Pancreas (tissue), 10 donors: ENCODE data around the gene DCAF8L1. TPM values are rescaled to one million over a fixed set of nuclear protein-coding genes. Genes with fewer than 3 reads are reported as not detected.
"Not testable (repeated sequence)": the region's sequence is repeated elsewhere in the genome, so short reads cannot be mapped to it uniquely, and the experiment has no call there.

Experiments
- ATAC-seq, 4 donors: fragments of 200-7000 bp; cut with Tn5 transposase; one replicate each; pipeline versions ENCODE4 v1.8.0 to v1.9.1; 2020; ENCODE audit warnings: mild to moderate bottlenecking in 4 of 4, moderate library complexity in 4 of 4
- DNase-seq, 6 donors: peaks; one replicate each; pipeline ENCODE4 v3.0.0-alpha.2; 2020
- FAIRE-seq: peaks from 2 replicates; lab custom pipeline; 2012; peaks lifted over from hg19 to GRCh38; lab: Jason Lieb, UNC
- H3K27ac ChIP-seq, 4 donors: fragments of 200-600 bp; sonication (generic); 1 replicate in 3 of 4; 2 replicates in 1 of 4; pipeline versions ENCODE4 v1.5.0 to v1.8.0; 2020
- H3K27me3 ChIP-seq, 4 donors: fragments of 200-600 bp; one replicate each; pipeline ENCODE4 v1.8.0; 2021
- H3K36me3 ChIP-seq, 3 donors: fragments of 200-600 bp; sonication (generic) in 1 of 3; one replicate each; pipeline versions ENCODE4 v1.5.0 to v1.8.0; 2020 to 2021
- H3K4me1 ChIP-seq, 3 donors: fragments of 200-600 bp; one replicate each; pipeline ENCODE4 v1.8.0; 2021
- H3K4me3 ChIP-seq, 4 donors: fragments of 200-600 bp; sonication (generic) in 2 of 4; one replicate each; pipeline versions ENCODE4 v1.5.0 to v1.8.0; 2020 to 2021
- H3K9me3 ChIP-seq, 4 donors: fragments of 200-600 bp; one replicate each; pipeline ENCODE4 v1.8.0; 2021
- WGBS, 2 donors: extraction: QIAGEN DNeasy Blood & Tissue Kit; methylation state at CpG; one replicate each; pipeline ENCODE4 v1.1.7; 2013; 5-methylcytosine and 5-hydroxymethylcytosine counted together
- intact Hi-C, 3 donors: fragments of 100-400 bp; cut with DNase I; formaldehyde crosslinking; loops; one replicate each; pipeline versions ENCODE4 v1.11.1 to v1.14.2; 2022
- polyA plus RNA-seq, 2 donors: library from polyadenylated mRNA; stranded (reverse); fragments of 200-250 nt; gene quantifications; one replicate each; pipeline ENCODE4 v1.2.3, GENCODE V29; 2013
- total RNA-seq, 6 donors: library from RNA; stranded (reverse); fragmentation: NEBNext Ultra II Directional in 4 of 6; extraction: Animal tissue kit (Norgen Biotek cat#: 25700) in 4 of 6; gene quantifications; one replicate each; pipeline versions ENCODE4 v1.2.1 to v1.2.4, GENCODE V29; 2021 to 2023
- TF ChIP-seq, protein P1 (sequence below), 4 donors: fragments of 200-600 bp; sonication (generic) in 3 of 4; IDR thresholded peaks; one replicate each; pipeline versions ENCODE4 v1.5.0 to v1.8.0; 2021; ENCODE audit warnings: antibody characterized with exemption in 4 of 4
- donor health status: healthy with polysubstance abuse.
- donor health status: DM: no; HTN: no; CAD: no; lungs with moderate emphysema.
- donor health status: DM: no; HTN: no; CAD: no.
- donor health status: control.
- donor health status: control.
- donor health status: Bipolar disorder and iron deficiency.
- donor health status: DM: yes; HTN: yes; CAD: no.
- donor health status: DM: no; HTN: no; CAD: no.
- donor health status: DM: no; HTN: no; CAD: no.
- donor health status: DM: yes; HTN: yes; CAD: no.

The DCAF8L1 gene
- total and polyA plus RNA-seq, 8 donors = not detected

DNA sequence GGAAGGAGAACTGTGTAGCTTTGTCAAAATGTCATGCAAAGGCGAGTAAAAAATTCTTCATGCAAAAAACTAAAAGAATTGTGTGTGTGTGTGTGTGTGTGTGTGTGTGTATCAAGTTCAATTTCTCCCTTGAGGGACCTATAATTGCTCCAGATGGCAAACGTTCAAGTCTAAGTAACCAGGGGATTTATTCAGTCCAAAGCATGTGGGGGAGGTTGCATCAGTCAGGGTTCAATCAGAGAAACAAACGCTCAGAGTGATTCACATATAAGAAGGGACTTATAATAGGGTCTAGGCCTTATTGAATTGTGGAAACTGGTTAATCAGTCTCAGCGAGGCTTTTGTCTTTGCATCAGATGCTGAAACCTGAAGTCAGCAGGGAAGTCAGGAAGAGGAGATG is 5.0 kb downstream of the DCAF8L1 start:
- Histone ChIP-seq H3K27me3 (peaks cover 0 to 2% (median 0%) of the 10 kb centered on the region in 4 donors), H3K4me1 (no peaks in the 10 kb centered on the region), H3K9me3 (no peaks in the 10 kb centered on the region), H3K36me3 (no peaks in the 10 kb centered on the region), H3K27ac (no peak overlapping the region), H3K4me3 (no peak overlapping the region)
- ATAC-seq (no peak), DNase-seq (no peak), FAIRE-seq (no peak)
- WGBS, 2 donors = 40 to 51% methylated on average over 4 of the region's 4 CpGs
- TF ChIP-seq, protein P1, sequence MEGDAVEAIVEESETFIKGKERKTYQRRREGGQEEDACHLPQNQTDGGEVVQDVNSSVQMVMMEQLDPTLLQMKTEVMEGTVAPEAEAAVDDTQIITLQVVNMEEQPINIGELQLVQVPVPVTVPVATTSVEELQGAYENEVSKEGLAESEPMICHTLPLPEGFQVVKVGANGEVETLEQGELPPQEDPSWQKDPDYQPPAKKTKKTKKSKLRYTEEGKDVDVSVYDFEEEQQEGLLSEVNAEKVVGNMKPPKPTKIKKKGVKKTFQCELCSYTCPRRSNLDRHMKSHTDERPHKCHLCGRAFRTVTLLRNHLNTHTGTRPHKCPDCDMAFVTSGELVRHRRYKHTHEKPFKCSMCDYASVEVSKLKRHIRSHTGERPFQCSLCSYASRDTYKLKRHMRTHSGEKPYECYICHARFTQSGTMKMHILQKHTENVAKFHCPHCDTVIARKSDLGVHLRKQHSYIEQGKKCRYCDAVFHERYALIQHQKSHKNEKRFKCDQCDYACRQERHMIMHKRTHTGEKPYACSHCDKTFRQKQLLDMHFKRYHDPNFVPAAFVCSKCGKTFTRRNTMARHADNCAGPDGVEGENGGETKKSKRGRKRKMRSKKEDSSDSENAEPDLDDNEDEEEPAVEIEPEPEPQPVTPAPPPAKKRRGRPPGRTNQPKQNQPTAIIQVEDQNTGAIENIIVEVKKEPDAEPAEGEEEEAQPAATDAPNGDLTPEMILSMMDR (IDR thresholded peaks at IDR 0.05) = no peak
- intact Hi-C loops = no loop called here

DNA sequence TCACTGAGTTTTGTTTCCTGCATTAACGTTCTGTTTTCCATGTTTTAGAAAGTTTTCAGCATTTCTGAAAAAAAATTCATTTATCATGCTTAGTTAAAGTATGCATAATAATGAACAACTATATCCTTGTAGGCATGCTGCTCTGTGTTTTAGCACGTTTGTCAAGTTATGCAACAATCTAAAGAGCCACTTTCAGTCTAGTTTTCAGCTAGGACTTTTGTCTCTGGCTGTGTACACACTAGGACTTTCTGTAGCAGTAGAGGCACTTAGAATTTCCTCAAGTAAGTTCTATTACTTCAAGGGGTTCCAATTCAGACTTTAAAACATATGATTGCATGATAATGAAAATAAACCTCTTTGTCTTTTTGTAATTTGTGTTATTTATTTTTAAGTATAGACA is 12.4 kb downstream of the DCAF8L1 start:
- H3K27ac ChIP-seq = no peak overlapping the region
- no peak overlapping the region for H3K4me3 ChIP-seq
- DNase-seq (no peak), ATAC-seq (no peak), FAIRE-seq (no peak)
- H3K36me3 ChIP-seq = no peaks in the 10 kb centered on the region
- H3K4me1 ChIP-seq = no peaks in the 10 kb centered on the region
- TF ChIP-seq, protein P1 (IDR thresholded peaks at IDR 0.05) = no peak
- intact Hi-C loops = no loop called here
- no peaks in the 10 kb centered on the region for H3K9me3 ChIP-seq
- peaks cover 0 to 10% (median 3%) of the 10 kb centered on the region in 4 donors for H3K27me3 ChIP-seq
- 19 to 23% methylated on average over 2 of the region's 2 CpGs for WGBS, 2 donors

DNA sequence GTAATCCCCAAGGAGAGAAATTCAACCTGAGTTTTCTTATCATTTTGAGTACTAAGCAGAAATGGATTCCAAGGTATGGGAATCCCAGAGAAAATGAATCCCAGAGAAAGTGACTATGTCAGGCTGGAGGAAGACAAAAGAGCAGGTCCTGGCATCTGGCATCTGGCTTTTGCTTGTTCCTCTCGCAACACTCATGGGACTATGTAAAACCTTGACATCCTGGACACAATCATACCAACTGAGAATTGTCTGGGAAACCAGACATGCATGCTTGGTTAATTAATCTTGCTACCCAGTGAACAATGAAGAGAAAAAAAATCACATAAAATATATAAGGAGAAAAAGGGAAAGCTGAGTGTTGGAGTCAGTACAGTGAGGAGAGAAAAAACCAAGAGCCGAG is 12.9 kb downstream of the DCAF8L1 start:
- 62 to 63% methylated on average over 2 of the region's 2 CpGs for WGBS, 2 donors
- DNase-seq (no peak), ATAC-seq (no peak), FAIRE-seq (no peak)
- intact Hi-C loops = no loop called here
- H3K27me3 ChIP-seq = peaks cover 0 to 10% (median 3%) of the 10 kb centered on the region in 4 donors
- TF ChIP-seq, protein P1 (IDR thresholded peaks at IDR 0.05) = no peak
- no peak overlapping the region for H3K4me3 ChIP-seq
- no peaks in the 10 kb centered on the region for H3K36me3 ChIP-seq
- no peaks in the 10 kb centered on the region for H3K4me1 ChIP-seq
- no peaks in the 10 kb centered on the region for H3K9me3 ChIP-seq
- H3K27ac ChIP-seq = no peak overlapping the region

DNA sequence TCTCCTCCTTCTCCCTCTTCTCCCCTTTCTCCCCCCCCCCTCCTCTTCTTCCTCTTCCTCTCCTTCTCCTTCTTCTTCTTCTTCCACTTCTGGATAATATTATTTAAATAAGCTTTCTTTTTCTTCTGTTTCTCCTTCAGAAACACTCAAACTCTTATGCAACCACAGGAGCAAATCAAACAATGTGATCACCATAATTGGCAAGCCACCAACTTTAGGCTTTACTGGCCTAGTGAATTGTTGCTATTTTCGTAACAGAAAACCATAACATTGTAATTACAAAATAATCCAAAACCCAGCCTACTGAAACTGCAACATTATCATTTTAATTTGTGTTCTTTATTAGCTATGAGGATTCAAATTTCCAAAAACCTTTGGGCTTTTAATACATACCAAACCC is 14.3 kb downstream of the DCAF8L1 start:
- intact Hi-C loops = no loop called here

DNA sequence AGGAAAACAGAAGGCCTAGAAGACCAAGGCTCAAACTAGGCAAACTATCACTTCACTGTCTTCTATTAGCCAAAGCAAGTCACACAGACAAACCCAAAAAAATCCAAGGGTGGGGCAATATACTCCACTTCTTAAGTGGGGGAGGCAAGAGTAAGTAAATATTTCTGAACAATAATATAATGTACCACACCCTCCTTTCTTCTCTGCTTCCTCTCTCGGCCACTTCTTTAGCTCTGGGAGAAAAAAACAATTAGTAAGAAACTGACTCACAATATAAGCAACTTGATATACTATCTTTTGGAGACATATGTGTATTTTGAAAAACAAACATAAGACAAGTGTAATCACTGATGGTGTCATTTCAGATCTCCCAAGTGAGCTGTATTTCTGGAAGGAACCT is 14.8 kb downstream of the DCAF8L1 start:
- DNase-seq = no peak
- Histone ChIP-seq H3K4me3 (no peak overlapping the region), H3K36me3 (no peaks in the 10 kb centered on the region), H3K4me1 (no peaks in the 10 kb centered on the region), H3K9me3 (no peaks in the 10 kb centered on the region), H3K27me3 (peaks cover 0 to 10% (median 2%) of the 10 kb centered on the region in 4 donors), H3K27ac (no peak overlapping the region)
- TF ChIP-seq, protein P1 (IDR thresholded peaks at IDR 0.05) = no peak
- WGBS, 2 donors = 53 to 75% methylated on average over 1 of the region's 1 CpG
- ATAC-seq = no peak
- FAIRE-seq = no peak
- intact Hi-C loops = no loop called here

More for the DNA sequence above, 14.3 kb downstream of the DCAF8L1 start:
- ATAC-seq (peak in 3 of 4 donors; percentile 43 to 61 (median 43)), DNase-seq (peak in 1 of 6 donors; percentile 7), FAIRE-seq (no peak)
- Histone ChIP-seq H3K27me3 (peaks cover 0 to 10% (median 3%) of the 10 kb centered on the region in 4 donors), H3K4me3 (no peak overlapping the region), H3K9me3 (no peaks in the 10 kb centered on the region), H3K27ac (no peak overlapping the region), H3K4me1 (no peaks in the 10 kb centered on the region), H3K36me3 (no peaks in the 10 kb centered on the region)
- TF ChIP-seq, protein P1 (IDR thresholded peaks at IDR 0.05) = no peak
- WGBS, 2 donors = 33 to 34% methylated on average over 1 of the region's 1 CpG

DNA sequence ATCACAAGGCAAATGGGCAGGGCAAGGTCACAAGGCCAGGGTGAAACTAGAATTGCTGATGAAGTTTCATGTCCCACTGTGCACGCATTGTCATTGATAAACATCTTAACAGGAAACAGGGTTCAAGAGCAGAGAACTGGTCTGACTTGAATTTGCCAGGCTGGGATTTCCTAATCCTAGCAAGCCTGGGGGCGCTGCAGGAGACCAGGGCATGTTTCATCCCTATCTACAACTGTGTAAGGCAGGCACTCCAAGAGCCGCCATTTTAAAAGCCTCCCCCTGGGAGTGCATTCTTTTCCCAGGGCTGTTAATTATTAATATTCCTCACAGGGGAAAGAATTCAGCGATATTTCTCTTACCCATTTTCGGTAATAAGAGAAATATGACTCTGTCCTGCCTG is 15.9 kb downstream of the DCAF8L1 start:
- 73 to 87% methylated on average over 5 of the region's 5 CpGs for WGBS, 2 donors
- H3K36me3 ChIP-seq, intact Hi-C loops, DNase-seq, H3K27me3 ChIP-seq, H3K4me1 ChIP-seq, H3K27ac ChIP-seq, H3K9me3 ChIP-seq, ATAC-seq, H3K4me3 ChIP-seq, FAIRE-seq: not testable (repeated sequence)
